ENCODE results near the gene POLR3B. TPM values are rescaled to one million over a fixed set of nuclear protein-coding genes. Genes with fewer than 3 reads are reported as not detected.
"Not testable (repeated sequence)": the region's sequence is repeated elsewhere in the genome, so short reads cannot be mapped to it uniquely, and the experiment has no call there.

POLR3B gene
- total RNA-seq = 1 to 10 TPM; 5.5 to 8.0 TPM
- polyA plus RNA-seq = 1 to 10 TPM; 2.0 to 2.4 TPM
- long read RNA-seq, donor 1, partial matches to known transcripts = 1 of 5 reads
- long read RNA-seq, donor 1, other reads (novel, unspliced or antisense) = 4 of 5 reads
- long read RNA-seq, donor 2, partial matches to known transcripts = 1 of 5 reads
- long read RNA-seq, donor 2, other reads (novel, unspliced or antisense) = 4 of 5 reads

DNA sequence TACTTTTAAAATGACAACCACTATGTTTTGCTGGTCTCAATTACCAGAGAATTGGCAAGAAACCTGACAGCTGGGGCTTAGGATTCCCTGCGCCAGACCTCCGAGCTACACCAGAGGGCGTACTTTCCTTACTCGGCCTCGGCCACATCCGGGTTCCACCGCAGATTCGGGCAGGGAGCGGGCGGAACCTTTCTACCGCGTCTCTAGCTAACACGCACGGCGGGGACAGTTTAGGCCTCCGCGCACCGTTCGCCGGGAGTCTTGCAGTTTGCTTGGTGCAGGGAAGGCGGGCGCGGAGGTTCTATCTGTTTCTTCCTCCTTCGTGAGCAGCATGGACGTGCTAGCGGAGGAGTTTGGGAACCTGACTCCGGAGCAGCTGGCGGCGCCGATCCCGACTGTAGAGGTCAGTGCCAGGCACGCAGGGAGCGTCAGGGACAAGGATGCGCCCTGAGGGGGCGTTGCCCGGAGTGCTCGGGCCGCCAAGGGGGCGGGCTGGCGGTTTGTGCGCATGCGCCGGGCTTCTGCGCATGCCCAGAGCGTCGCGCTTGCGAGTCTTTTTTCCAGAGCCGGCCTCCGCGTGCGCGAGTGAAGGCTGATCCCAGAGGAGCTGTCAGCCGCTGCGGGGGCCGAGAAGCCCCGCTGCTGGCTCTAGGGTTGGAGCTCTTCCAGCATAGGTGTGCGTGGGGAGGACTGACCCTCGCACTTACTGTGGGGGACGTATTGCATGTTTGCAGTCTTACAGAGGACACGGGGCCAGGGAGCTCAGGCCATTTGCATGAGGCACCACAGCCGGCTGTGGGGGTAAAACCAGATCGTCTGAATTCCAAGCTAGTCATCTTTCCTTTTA lies at the start of gene POLR3B:
Gene POLR3B (plus strand): TSS at position 200 of the 847 bp plus-strand sequence. CDS start 132 bp downstream, at position 332.
- DNase-seq (peak; percentile 97 to 98), ATAC-seq (ENCODE audit: low FRiP score) (peak; percentile 99)
- H3K27ac ChIP-seq (ENCODE audit: low read depth in 1 of 2, low read length in 2 of 2) = peak within 1 kb of the TSS; percentile 24 to 96
- no peaks in the 10 kb centered on the region for H3K27me3 ChIP-seq (ENCODE audit: control insufficient read depth in 1 of 2, insufficient read depth in 2 of 2, low read length in 1 of 2)
- H3K36me3 ChIP-seq (ENCODE audit: control insufficient read depth in 1 of 2, insufficient read depth in 2 of 2, low read length in 1 of 2) = no peaks in the 10 kb centered on the region
- 0% methylated on average over 63 of the region's 63 CpGs for WGBS, 2 donors
- H3K4me3 ChIP-seq (ENCODE audit: low read length in 2 of 2) = peak within 1 kb of the TSS; percentile 53 to 93
- no peaks in the 10 kb centered on the region for H3K9me3 ChIP-seq (ENCODE audit: control insufficient read depth, low read length)
- intact Hi-C loops (cut with DNase I) = loop anchor here in 1 of 2 donors (10.0 kb wide), 1 partner anchor 133 kb away; no protein-coding TSS in a partner anchor
- H3K4me1 ChIP-seq (ENCODE audit: control insufficient read depth in 1 of 2, insufficient read depth in 2 of 2, low read length in 2 of 2) = peaks cover 0 to 3% of the 10 kb centered on the region in 2 donors

DNA sequence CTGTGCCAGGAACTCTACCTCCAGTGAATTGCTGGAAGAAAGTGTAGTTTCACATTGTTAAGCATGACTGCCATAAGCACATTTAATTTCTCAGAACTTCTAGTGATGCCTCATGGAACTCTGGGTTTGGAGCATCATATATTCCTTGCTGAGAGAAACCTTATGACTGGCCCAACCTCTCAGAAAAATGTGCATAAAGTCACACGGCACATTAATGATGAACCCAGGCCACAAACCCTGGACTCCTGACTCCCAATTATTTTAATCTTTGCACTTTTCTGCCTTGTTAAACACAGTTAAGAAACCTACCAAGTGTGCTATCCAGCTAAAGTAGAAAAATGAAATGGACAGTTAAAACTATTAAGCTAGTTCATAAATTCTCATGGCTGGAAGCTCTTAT lies 49.4 kb upstream of the POLR3B start:
- Histone ChIP-seq H3K4me3 (ENCODE audit: low read length in 2 of 2) (no peak overlapping the region), H3K9me3 (ENCODE audit: control insufficient read depth, low read length) (no peaks in the 10 kb centered on the region), H3K36me3 (ENCODE audit: control insufficient read depth in 1 of 2, insufficient read depth in 2 of 2, low read length in 1 of 2) (no peaks in the 10 kb centered on the region), H3K4me1 (ENCODE audit: control insufficient read depth in 1 of 2, insufficient read depth in 2 of 2, low read length in 2 of 2) (no peaks in the 10 kb centered on the region), H3K27me3 (ENCODE audit: control insufficient read depth in 1 of 2, insufficient read depth in 2 of 2, low read length in 1 of 2) (no peaks in the 10 kb centered on the region), H3K27ac (ENCODE audit: low read depth in 1 of 2, low read length in 2 of 2) (no peak overlapping the region)
- intact Hi-C loops (cut with DNase I) = no loop called here
- 89 to 93% methylated on average over 1 of the region's 1 CpG for WGBS, 2 donors
- ATAC-seq (ENCODE audit: low FRiP score) = no peak
- DNase-seq = no peak

DNA sequence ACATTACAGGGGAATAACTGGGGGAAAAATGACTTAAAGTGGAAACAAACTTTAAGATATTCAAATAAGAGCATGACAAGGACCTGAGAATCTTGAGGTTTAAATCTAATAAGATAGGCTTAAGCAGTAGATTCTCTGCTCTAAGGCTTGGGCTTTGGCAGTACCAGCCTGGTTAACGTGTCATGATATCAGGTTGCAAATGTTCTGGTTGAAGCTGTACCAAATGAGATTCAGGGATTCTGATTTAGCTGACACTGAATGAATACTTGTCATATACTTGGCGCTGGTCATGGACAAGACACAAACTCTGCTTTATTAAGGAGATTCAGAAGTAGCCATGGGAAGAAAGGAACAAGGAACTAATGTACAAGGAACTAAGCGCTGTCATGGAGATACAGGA lies 48.9 kb upstream of the POLR3B start:
- WGBS, 2 donors = 93 to 96% methylated on average over 3 of the region's 3 CpGs
- no peaks in the 10 kb centered on the region for H3K9me3 ChIP-seq (ENCODE audit: control insufficient read depth, low read length)
- ATAC-seq (ENCODE audit: low FRiP score) (no peak), DNase-seq (no peak)
- intact Hi-C loops (cut with DNase I) = no loop called here
- no peaks in the 10 kb centered on the region for H3K27me3 ChIP-seq (ENCODE audit: control insufficient read depth in 1 of 2, insufficient read depth in 2 of 2, low read length in 1 of 2)
- no peak overlapping the region for H3K4me3 ChIP-seq (ENCODE audit: low read length in 2 of 2)
- H3K36me3 ChIP-seq (ENCODE audit: control insufficient read depth in 1 of 2, insufficient read depth in 2 of 2, low read length in 1 of 2) = no peaks in the 10 kb centered on the region
- H3K27ac ChIP-seq (ENCODE audit: low read depth in 1 of 2, low read length in 2 of 2) = no peak overlapping the region
- H3K4me1 ChIP-seq (ENCODE audit: control insufficient read depth in 1 of 2, insufficient read depth in 2 of 2, low read length in 2 of 2) = no peaks in the 10 kb centered on the region

DNA sequence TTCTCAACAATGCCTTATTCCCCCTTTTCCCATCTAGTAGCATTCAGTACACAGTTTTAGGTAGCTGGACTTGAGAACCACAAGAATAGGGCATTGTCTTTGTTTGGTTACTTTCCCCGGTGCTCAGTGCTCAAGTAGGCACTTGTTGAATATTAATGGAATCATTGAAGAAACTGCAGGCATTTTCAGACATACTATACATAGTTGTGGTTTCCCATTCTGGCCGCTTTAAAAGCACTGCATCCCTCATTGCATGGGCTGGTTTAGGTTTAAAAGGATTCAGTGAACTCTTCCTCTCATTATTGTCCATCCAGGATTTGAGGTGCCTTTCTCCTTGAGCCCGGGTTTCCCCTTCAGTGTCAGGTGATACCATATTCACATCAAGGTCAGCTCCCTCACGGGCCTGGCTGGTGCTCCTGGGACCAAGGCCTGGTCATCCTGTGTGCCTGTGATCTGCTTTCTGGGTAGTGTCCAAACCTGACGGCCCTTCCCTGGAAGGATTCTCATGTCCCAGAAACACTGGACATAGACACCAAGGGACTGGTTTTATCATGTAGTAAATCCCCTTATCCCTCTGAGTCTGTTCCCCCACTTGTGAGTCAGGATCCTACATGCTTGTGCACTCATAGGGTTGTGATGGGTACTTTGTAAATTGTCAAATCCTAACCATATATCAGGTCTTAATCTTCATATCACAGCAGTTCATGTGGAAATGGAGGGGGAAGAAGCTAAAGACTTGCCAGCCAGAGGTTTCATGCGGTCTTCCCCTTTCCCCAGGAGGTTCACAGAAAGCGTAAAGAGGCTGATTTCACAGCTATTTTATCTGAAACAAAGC lies 47.7 kb upstream of the POLR3B start:
- intact Hi-C loops (cut with DNase I) = no loop called here
- DNase-seq (no peak), ATAC-seq (ENCODE audit: low FRiP score) (no peak)
- WGBS, 2 donors = 82 to 84% methylated on average over 7 of the region's 7 CpGs
- Histone ChIP-seq H3K9me3 (ENCODE audit: control insufficient read depth, low read length) (no peaks in the 10 kb centered on the region), H3K4me1 (ENCODE audit: control insufficient read depth in 1 of 2, insufficient read depth in 2 of 2, low read length in 2 of 2) (no peaks in the 10 kb centered on the region), H3K27me3 (ENCODE audit: control insufficient read depth in 1 of 2, insufficient read depth in 2 of 2, low read length in 1 of 2) (no peaks in the 10 kb centered on the region), H3K4me3 (ENCODE audit: low read length in 2 of 2) (no peak overlapping the region), H3K27ac (ENCODE audit: low read depth in 1 of 2, low read length in 2 of 2) (no peak overlapping the region), H3K36me3 (ENCODE audit: control insufficient read depth in 1 of 2, insufficient read depth in 2 of 2, low read length in 1 of 2) (no peaks in the 10 kb centered on the region)

DNA sequence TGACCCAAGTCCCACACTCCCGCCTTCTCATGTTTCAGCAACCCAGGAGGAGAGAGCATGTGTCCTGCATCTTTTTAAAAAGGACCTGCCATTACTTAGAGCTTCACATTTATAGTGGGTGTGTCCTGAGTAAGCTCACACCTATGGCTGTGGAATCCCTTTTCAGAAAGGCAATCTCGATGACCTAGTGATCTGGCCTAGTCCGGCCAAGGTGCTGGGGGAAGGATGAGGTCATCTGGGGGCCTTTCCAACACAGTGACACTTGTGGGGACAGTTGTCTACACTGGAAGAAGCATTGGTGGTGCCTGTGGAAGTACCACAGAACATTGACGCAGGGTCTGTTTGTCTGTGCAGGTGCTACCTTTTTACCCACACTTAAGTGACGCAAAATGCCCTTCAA lies 46.9 kb upstream of the POLR3B start:
- ATAC-seq (ENCODE audit: low FRiP score) = no peak
- H3K36me3 ChIP-seq (ENCODE audit: control insufficient read depth in 1 of 2, insufficient read depth in 2 of 2, low read length in 1 of 2) = peaks cover 0 to 2% of the 10 kb centered on the region in 2 donors
- WGBS, 2 donors = 92 to 94% methylated on average over 5 of the region's 5 CpGs

DNA sequence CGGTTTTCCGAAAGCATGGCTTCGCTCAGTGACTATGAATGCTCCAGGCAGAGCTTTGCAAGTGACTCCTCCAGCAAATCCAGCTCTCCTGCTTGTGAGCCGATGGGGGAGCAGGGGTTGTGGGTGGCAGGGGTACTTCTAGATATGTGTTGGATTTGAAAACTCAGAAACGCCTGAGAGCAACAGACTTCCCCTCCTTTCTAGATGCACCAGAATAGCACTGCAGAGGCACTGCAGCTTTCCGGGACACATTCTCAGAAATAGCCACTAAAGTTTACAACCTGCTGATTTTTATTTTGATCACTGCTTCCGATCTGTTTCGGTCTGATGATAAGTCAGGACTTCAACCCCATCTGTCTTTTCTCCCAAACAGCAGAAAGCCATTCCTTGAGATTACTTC lies 46.4 kb upstream of the POLR3B start:
- WGBS, 2 donors = 79 to 84% methylated on average over 8 of the region's 8 CpGs
- no peak overlapping the region for H3K27ac ChIP-seq (ENCODE audit: low read depth in 1 of 2, low read length in 2 of 2)
- DNase-seq (no peak), ATAC-seq (ENCODE audit: low FRiP score) (no peak)
- H3K4me3 ChIP-seq (ENCODE audit: low read length in 2 of 2) = no peak overlapping the region
- no peaks in the 10 kb centered on the region for H3K9me3 ChIP-seq (ENCODE audit: control insufficient read depth, low read length)
- intact Hi-C loops (cut with DNase I) = no loop called here
- no peaks in the 10 kb centered on the region for H3K4me1 ChIP-seq (ENCODE audit: control insufficient read depth in 1 of 2, insufficient read depth in 2 of 2, low read length in 2 of 2)
- H3K36me3 ChIP-seq (ENCODE audit: control insufficient read depth in 1 of 2, insufficient read depth in 2 of 2, low read length in 1 of 2) = peaks cover 0 to 2% of the 10 kb centered on the region in 2 donors
- no peaks in the 10 kb centered on the region for H3K27me3 ChIP-seq (ENCODE audit: control insufficient read depth in 1 of 2, insufficient read depth in 2 of 2, low read length in 1 of 2)

More for the DNA sequence above, 46.9 kb upstream of the POLR3B start:
- no peak for DNase-seq
- intact Hi-C loops (cut with DNase I) = no loop called here
- no peaks in the 10 kb centered on the region for H3K27me3 ChIP-seq (ENCODE audit: control insufficient read depth in 1 of 2, insufficient read depth in 2 of 2, low read length in 1 of 2)
- no peak overlapping the region for H3K27ac ChIP-seq (ENCODE audit: low read depth in 1 of 2, low read length in 2 of 2)
- no peaks in the 10 kb centered on the region for H3K9me3 ChIP-seq (ENCODE audit: control insufficient read depth, low read length)
- H3K4me1 ChIP-seq (ENCODE audit: control insufficient read depth in 1 of 2, insufficient read depth in 2 of 2, low read length in 2 of 2) = no peaks in the 10 kb centered on the region
- H3K4me3 ChIP-seq (ENCODE audit: low read length in 2 of 2) = no peak overlapping the region

DNA sequence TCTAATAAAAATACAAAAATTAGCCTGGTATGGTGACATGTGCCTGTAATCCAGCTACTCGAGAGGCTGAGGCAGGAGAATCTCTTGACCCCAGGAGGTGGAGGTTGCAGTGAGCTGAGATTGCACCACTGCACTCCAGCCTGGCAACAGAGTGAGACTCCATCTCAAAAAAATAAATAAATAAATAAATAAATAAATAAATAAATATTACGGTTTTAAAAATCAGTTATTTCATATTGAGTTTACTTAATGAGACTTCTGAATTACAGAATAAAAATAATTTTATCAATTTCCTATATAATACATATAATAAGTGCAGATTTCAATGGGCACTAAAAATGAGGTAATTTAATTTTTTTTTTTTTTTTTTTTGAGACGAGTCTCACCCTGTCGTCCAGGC lies 44.1 kb upstream of the POLR3B start:
- H3K27ac ChIP-seq (ENCODE audit: low read depth in 1 of 2, low read length in 2 of 2); intact Hi-C loops (cut with DNase I); H3K9me3 ChIP-seq (ENCODE audit: control insufficient read depth, low read length); DNase-seq; H3K27me3 ChIP-seq (ENCODE audit: control insufficient read depth in 1 of 2, insufficient read depth in 2 of 2, low read length in 1 of 2); ATAC-seq (ENCODE audit: low FRiP score); H3K4me3 ChIP-seq (ENCODE audit: low read length in 2 of 2); H3K36me3 ChIP-seq (ENCODE audit: control insufficient read depth in 1 of 2, insufficient read depth in 2 of 2, low read length in 1 of 2); H3K4me1 ChIP-seq (ENCODE audit: control insufficient read depth in 1 of 2, insufficient read depth in 2 of 2, low read length in 2 of 2): not testable (repeated sequence)
- 57 to 58% methylated on average over 4 of the region's 4 CpGs for WGBS, 2 donors

DNA sequence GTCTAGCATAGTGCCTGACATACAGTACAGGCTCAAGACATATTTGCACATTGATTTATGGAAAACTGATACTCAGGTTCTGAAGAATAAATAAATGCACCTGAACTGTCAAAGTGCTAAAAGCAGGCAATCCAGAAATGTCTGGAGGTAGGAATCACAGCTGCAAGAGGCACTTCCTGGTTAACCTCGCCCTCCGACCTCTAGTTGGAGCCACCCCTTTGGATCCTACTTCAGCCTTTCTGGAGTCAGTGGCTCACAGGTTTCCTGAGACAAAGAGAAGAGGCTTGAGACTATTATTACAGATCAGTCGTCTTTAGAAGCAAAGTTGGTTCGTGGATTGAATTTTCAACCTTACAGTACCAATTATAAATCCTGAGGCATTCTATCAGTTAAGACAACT lies 42.0 kb upstream of the POLR3B start:
- Histone ChIP-seq H3K27me3 (ENCODE audit: control insufficient read depth in 1 of 2, insufficient read depth in 2 of 2, low read length in 1 of 2) (no peaks in the 10 kb centered on the region), H3K36me3 (ENCODE audit: control insufficient read depth in 1 of 2, insufficient read depth in 2 of 2, low read length in 1 of 2) (peaks cover 0 to 8% of the 10 kb centered on the region in 2 donors), H3K4me3 (ENCODE audit: low read length in 2 of 2) (no peak overlapping the region), H3K4me1 (ENCODE audit: control insufficient read depth in 1 of 2, insufficient read depth in 2 of 2, low read length in 2 of 2) (no peaks in the 10 kb centered on the region), H3K9me3 (ENCODE audit: control insufficient read depth, low read length) (no peaks in the 10 kb centered on the region), H3K27ac (ENCODE audit: low read depth in 1 of 2, low read length in 2 of 2) (no peak overlapping the region)
- ATAC-seq (ENCODE audit: low FRiP score) (no peak), DNase-seq (no peak)
- 88 to 91% methylated on average over 4 of the region's 4 CpGs for WGBS, 2 donors
- intact Hi-C loops (cut with DNase I) = no loop called here
